IPS DF 19.7 (cell line): ENCODE measurements around the gene TTC13.

Experiments
- DNase-seq: peaks from one replicate; pipeline ENCODE4 v3.0.0-alpha.2; 2013; ENCODE audit warnings: low read depth, low spot score

The TTC13 gene

DNA sequence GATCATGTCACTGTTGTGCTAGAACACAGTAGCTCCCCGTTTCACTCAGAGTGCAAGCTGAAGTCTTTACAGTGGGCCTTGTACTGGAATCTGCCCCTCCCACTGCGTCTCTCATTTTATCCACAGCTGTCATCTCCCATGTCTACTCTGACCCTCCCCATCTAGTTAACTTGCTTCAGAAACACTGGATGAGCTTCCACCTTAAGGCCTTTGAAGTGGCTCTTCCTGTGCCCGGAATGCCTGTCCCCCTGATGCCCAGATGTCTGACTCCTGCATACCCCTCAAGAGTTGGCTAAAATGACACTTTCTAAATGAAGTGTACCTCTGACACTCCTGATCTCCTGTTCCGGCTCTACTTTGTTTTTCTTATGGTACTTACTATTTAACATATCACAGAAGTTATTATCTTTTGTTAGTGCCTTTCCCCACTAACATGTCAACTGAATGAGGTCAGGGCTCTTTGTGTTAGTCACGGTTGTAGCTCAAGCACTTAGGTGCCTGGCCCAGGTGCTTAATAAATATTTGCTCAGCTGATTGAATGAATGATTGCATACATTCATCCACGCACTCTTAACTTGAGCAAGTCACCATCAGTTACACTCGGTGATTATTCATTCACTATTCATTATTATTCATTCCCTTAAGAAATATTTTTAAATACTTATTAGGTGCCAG lies 13.6 kb upstream of the TTC13 start:
- no peak for DNase-seq

- no peak for DNase-seq
Observed at GRCh38 chr1:230987448-230987847, 8.8 kb upstream of the TTC13 start.

- no peak for DNase-seq
Observed at GRCh38 chr1:230986976-230987375, 8.3 kb upstream of the TTC13 start.

DNA sequence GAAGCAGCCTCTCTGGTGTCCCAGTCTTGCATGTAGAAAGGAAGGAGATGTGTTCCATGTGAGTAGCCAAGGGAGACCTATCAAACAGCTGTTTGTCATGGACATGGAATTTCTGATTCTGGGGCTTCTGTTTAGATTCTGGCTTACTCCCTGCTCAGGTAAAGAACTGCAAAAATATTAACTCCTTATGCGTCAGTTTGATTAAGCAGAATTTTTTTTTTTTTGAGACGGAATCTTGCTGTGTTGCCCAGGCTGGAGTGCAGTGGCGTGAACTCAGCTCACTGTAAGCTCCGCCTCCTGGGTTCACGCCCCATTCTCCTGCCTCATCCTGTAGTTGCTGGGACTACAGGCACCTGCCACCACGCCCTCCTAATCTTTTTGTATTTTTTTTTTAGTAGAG lies 7.0 kb upstream of the TTC13 start:
- no peak for DNase-seq

GRCh38 chr1:230984622-230985515 lies 6.2 kb upstream of the TTC13 start:
- DNase-seq: peak; percentile 28

- no peak for DNase-seq
Observed at GRCh38 chr1:230983811-230984210, 5.2 kb upstream of the TTC13 start.

DNA sequence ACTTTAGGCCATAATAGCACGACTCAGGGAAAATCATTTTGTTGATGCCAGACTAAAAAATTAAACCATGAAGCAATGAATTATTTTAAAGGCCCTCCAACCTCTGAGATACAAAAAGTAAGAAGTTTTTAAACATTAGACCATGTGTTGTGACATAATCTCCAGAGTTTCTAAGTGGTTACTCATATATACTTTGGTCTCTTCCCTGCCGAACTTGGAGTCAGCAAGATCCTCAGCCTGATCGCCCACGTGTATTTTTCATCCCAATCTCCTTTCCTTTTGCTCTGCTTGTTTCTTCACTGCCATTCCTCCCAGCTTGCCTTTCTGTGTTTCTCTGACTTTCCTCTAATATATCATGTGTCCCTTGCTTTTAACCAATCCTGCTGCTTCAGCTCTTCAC lies 4.0 kb upstream of the TTC13 start:
- no peak for DNase-seq

GRCh38 chr1:230979952-230980351 lies 1.3 kb upstream of the TTC13 start:
- DNase-seq: no peak

DNA sequence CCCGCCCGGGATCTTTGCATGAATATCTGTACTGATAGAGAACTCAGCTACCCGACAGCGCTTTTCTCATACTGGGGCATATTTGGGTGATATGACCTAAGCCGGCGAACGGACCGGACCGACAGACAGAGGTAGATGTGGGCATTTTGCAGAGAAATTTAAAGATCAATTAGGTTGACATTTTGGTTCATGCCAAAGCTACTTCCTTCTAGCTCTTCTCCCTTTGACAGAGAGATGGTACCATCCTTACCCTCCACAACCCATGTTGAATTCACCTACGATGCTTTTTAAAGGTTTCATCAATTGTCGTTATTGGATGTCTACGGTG lies 692 bp upstream of the TTC13 start:
- no peak for DNase-seq

GRCh38 chr1:230977761-230978490 lies 735 bp downstream of the TTC13 start:
- DNase-seq: no peak

- no peak for DNase-seq
Observed at GRCh38 chr1:230976825-230977747, 1.6 kb downstream of the TTC13 start.

GRCh38 chr1:230976360-230976759 lies 2.3 kb downstream of the TTC13 start:
- DNase-seq: no peak

- no peak for DNase-seq
Observed at GRCh38 chr1:230975636-230976035, 3.0 kb downstream of the TTC13 start.

DNA sequence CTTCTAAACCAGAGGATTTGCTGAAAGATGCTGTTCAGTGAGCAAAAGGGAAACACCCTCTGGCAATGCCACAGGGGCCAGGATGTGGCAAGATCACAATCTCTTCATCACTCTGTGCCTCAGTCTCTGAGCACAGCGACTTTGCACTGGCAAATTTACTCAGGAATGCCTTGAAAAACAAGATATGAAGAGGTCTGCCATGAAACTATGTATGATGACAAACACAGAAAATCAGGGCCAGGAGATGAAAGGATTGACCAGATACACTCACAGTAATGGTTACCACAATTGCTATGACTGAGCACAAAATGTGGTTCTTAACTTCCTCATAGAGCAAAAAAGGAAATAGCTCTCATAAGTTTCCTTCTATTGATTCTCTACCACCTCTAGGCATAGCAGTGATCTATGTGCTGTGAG lies 5.8 kb downstream of the TTC13 start:
- DNase-seq: no peak

DNA sequence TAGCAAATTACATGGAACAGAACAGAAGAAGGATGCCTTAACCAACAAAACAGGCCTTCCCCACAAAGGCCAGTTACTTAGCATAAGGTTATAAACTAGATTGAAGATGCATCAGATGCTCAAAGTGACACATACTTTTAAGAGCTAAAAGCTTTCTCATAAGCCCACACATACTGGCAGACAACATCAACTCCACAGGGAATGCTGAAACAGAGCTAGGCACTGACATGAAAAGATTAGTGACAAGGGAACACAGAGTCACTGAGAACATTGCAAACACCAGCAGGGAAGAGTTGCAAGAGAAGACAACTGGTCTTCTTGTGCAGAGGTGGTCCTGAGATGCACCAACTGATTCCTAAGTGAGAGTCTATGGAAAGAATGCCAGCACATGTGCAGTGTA lies 6.9 kb downstream of the TTC13 start:
- DNase-seq: no peak

- no peak for DNase-seq
Observed at GRCh38 chr1:230970432-230970831, 8.2 kb downstream of the TTC13 start.

GRCh38 chr1:230966358-230966873 lies 12.2 kb downstream of the TTC13 start:
- no peak for DNase-seq

DNA sequence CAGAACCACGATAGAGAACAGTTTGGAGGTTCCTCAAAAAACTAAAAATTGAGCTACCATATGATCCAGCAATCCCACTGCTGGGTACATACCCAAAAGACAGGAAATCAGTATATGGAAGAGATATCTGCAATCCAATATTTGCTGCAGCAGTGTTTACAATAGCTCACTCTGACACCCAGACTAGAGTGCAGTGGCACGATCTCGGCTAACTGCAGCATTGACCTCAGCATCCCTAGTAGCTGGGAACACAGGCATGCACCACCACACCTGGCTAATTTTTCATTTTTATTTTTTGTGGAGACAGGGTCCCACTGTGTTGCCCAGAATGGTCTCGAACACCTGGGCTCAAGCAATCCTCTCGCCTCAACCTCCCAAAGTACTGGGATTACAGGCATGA lies 13.1 kb downstream of the TTC13 start:
- no peak for DNase-seq

- DNase-seq: no peak
Observed at GRCh38 chr1:230964896-230965295, 13.8 kb downstream of the TTC13 start.

- no peak for DNase-seq
Observed at GRCh38 chr1:230958370-230958769, 20.3 kb downstream of the TTC13 start.

GRCh38 chr1:230957580-230957989 lies 21.1 kb downstream of the TTC13 start:
- no peak for DNase-seq
